Measurements from ENCODE around the gene DNAH17. TPM values are rescaled to one million over a fixed set of nuclear protein-coding genes. Genes with fewer than 3 reads are reported as not detected.
A peak's percentile ranks its signal among the peaks of the same experiment; 100 is the strongest.

The DNAH17 gene
- total and polyA plus RNA-seq, 2 of the 8 experiments (the other 6 are each of a cell fraction or from before 2014, with no cell fraction given) = 0.14 to 0.67 TPM

- Histone ChIP-seq H2BK5ac (ENCODE audit: low read depth, low read length) (no peak overlapping the region), H3K4me1 (replicated peaks in 1 of 4; ENCODE audit: control insufficient read depth in 3 of 4, insufficient read depth in 4 of 4, low read length in 3 of 4) (peaks cover 0 to 33% (median 20%) of the 10 kb centered on the region in 4 experiments; a peak in 6 of 7 replicates), H3K4me3 (ENCODE audit: extremely low read depth in 1 of 4, insufficient read depth in 2 of 4, low read depth in 3 of 4, low read length in 4 of 4) (no peak overlapping the region), H3K9me3 (ENCODE audit: insufficient read depth in 2 of 2, low read depth in 1 of 2, low read length in 1 of 2) (no peaks in the 10 kb centered on the region), H4K20me1 (replicated peaks in 1 of 2; ENCODE audit: control insufficient read depth in 1 of 2, insufficient read depth in 2 of 2, low read length in 2 of 2) (no peaks in the 10 kb centered on the region), H2AFZ (ENCODE audit: low read length) (no peak overlapping the region), H3K4me2 (ENCODE audit: insufficient read depth in 1 of 2, low read depth in 2 of 2, low read length in 2 of 2) (no peak overlapping the region), H3K36me3 (ENCODE audit: control insufficient read depth in 2 of 4, insufficient read depth in 4 of 4, low read length in 3 of 4) (no peaks in the 10 kb centered on the region), H4K8ac (ENCODE audit: extremely low read depth, insufficient read depth, low read length) (0 out of 2 replicates have a peak overlapping the region, but pooled peaks have one; percentile 59), H3K27ac (ENCODE audit: low read depth, low read length) (no peak overlapping the region), H4K5ac (ENCODE audit: insufficient read length, low read depth, low read length) (no peak overlapping the region), H2BK12ac (ENCODE audit: low read depth, low read length) (0 out of 2 replicates have a peak overlapping the region, but pooled peaks have one; percentile 75), H3K4ac (replicated peaks; ENCODE audit: insufficient read length, low read depth, low read length) (no peak overlapping the region), H3K79me2 (ENCODE audit: control insufficient read depth in 1 of 2, insufficient read depth in 2 of 2, low read length in 2 of 2) (no peaks in the 10 kb centered on the region), H3K23ac (ENCODE audit: insufficient read length) (no peak overlapping the region), H3K18ac (ENCODE audit: extremely low read depth, low read length) (no peak overlapping the region), H2BK20ac (ENCODE audit: low read length) (no peak overlapping the region), H3K14ac (ENCODE audit: insufficient read length) (no peak overlapping the region), H3K9ac (replicated peaks in 1 of 4; ENCODE audit: extremely low read depth in 1 of 4, low read depth in 3 of 4, low read length in 3 of 4) (no peak overlapping the region), H3K56ac (replicated peaks; ENCODE audit: insufficient read length, low read depth, low read length) (no peak overlapping the region), H2BK120ac (replicated peaks; ENCODE audit: low read depth, low read length) (no peak overlapping the region), H3K79me1 (ENCODE audit: low read depth, low read length) (no peaks in the 10 kb centered on the region), H2BK15ac (ENCODE audit: low read length) (no peak overlapping the region), H2AK5ac (ENCODE audit: low read depth, low read length) (no peak overlapping the region; the same call in 1 of the 2 replicates), H3K27me3 (replicated peaks in 1 of 4; ENCODE audit: control insufficient read depth in 3 of 4, extremely low read depth in 1 of 4, insufficient read depth in 3 of 4, low read length in 3 of 4) (no peaks in the 10 kb centered on the region), H3K23me2 (ENCODE audit: low read depth, low read length) (no peaks in the 10 kb centered on the region), H4K91ac (replicated peaks; ENCODE audit: insufficient read length, low read length) (no peak overlapping the region)
- FAIRE-seq = no peak
- no peak for DNase-seq (ENCODE audit: low read depth in 1 of 2, low spot score in 2 of 2)
- ChIA-PET CTCF (ENCODE audit: partially characterized antibody) (interaction anchor here (0.6 to 4.1 kb wide), 8 partner anchors 11 to 209 kb away, joined by 3 to 16 read pairs (median 4); no protein-coding TSS in a partner anchor), POLR2A (ENCODE audit: partially characterized antibody) (interaction anchor here (0.9 to 1.4 kb wide), 4 partner anchors 10 to 123 kb away, joined by 3 to 5 read pairs (median 3); no protein-coding TSS in a partner anchor)
- 89% methylated on average over 19 of the region's 19 CpGs; no CpG with 5 or more reads in 1 of the 2 experiments for WGBS, 2 experiments (ENCODE audit: extremely low coverage in 1 of 2, insufficient coverage in 1 of 2, insufficient read length in 1 of 2, insufficient replicate concordance in 2 of 2, low coverage in 1 of 2, low lambda C conversion rate in 2 of 2, missing lambda C conversion rate in 1 of 2)
- TF ChIP-seq CTBP2 (IDR thresholded peaks at IDR 0.05; ENCODE audit: borderline replicate concordance, insufficient read depth, insufficient read length, low read length) = no peak
- TF ChIP-seq ZNF274 (IDR thresholded peaks at IDR 0.05; ENCODE audit: borderline replicate concordance, extremely low read depth, low read length) = no peak
- no peak for TF ChIP-seq ATF2 (IDR thresholded peaks at IDR 0.05; ENCODE audit: low read length)
- TF ChIP-seq CBX8 (IDR thresholded peaks at IDR 0.05; ENCODE audit: borderline replicate concordance, low read depth, low read length) = no peak
- no peak for TF ChIP-seq KDM5A (IDR thresholded peaks at IDR 0.05; ENCODE audit: low read length)
- no peak for TF ChIP-seq NRF1 (IDR thresholded peaks at IDR 0.05; ENCODE audit: low read depth, low read length)
- no peak for TF ChIP-seq SAP30 (IDR thresholded peaks at IDR 0.05; ENCODE audit: insufficient read depth, insufficient replicate concordance, low read length)
- no peak for TF ChIP-seq KDM1A (IDR thresholded peaks at IDR 0.05; ENCODE audit: borderline replicate concordance, low read length)
- TF ChIP-seq TBP (IDR thresholded peaks at IDR 0.05; ENCODE audit: low read depth, low read length) = no peak
- no peak for TF ChIP-seq TCF12 (IDR thresholded peaks at IDR 0.05; ENCODE audit: low read depth, low read length)
Observed at GRCh38 chr17:78435330-78436005, 141.7 kb downstream of the DNAH17 start.
